ENCODE results near the gene MRPS22.

DNA sequence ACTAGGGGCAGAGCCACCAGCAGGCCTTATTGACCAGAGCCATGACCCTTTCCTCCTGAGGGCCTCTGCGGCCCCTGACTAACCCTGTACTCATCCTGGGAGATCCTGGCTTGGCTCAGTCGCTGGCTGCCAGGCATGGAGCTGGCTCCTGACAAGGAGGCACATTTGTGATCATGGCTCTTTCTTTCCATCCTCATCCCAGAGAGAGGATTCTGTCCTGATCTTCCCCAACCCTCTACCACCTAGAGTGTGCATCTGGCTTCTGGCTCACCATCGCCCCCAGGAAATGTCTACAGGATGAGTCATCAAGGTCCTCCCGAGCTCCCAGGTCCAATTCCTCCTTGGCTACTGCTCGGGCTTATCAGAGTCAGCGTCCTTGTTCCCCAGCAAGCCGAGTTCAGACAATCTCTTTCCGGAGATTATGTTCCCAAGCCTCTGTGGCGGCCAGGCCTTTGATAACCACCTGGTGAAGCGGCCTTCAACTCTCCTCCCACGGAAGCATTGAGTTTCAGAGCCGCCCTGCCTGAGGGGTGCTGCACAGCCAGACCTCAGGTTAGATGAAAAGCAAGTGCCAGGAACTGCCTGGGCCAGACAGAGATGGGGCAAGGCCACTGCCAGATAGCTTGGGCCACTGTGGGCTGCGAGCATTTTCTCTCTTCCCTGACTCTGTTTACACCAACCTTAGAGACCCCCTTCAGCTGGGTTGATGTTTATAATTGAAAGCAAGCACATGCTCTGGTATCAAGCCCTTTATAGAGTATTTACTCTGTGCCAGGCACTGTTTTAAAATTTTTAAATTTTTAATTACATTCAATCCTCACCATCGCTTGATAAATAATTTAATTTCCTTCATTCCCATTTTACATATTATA lies 44.3 kb upstream of the MRPS22 start:
- no peak for TF ChIP-seq KDM5B (IDR thresholded peaks at IDR 0.05; ENCODE audit: insufficient replicate concordance, low read depth, low read length)
- peak; percentile 94 for TF ChIP-seq MTA2 (IDR thresholded peaks at IDR 0.05; ENCODE audit: low read depth)
- TF ChIP-seq, protein P1, sequence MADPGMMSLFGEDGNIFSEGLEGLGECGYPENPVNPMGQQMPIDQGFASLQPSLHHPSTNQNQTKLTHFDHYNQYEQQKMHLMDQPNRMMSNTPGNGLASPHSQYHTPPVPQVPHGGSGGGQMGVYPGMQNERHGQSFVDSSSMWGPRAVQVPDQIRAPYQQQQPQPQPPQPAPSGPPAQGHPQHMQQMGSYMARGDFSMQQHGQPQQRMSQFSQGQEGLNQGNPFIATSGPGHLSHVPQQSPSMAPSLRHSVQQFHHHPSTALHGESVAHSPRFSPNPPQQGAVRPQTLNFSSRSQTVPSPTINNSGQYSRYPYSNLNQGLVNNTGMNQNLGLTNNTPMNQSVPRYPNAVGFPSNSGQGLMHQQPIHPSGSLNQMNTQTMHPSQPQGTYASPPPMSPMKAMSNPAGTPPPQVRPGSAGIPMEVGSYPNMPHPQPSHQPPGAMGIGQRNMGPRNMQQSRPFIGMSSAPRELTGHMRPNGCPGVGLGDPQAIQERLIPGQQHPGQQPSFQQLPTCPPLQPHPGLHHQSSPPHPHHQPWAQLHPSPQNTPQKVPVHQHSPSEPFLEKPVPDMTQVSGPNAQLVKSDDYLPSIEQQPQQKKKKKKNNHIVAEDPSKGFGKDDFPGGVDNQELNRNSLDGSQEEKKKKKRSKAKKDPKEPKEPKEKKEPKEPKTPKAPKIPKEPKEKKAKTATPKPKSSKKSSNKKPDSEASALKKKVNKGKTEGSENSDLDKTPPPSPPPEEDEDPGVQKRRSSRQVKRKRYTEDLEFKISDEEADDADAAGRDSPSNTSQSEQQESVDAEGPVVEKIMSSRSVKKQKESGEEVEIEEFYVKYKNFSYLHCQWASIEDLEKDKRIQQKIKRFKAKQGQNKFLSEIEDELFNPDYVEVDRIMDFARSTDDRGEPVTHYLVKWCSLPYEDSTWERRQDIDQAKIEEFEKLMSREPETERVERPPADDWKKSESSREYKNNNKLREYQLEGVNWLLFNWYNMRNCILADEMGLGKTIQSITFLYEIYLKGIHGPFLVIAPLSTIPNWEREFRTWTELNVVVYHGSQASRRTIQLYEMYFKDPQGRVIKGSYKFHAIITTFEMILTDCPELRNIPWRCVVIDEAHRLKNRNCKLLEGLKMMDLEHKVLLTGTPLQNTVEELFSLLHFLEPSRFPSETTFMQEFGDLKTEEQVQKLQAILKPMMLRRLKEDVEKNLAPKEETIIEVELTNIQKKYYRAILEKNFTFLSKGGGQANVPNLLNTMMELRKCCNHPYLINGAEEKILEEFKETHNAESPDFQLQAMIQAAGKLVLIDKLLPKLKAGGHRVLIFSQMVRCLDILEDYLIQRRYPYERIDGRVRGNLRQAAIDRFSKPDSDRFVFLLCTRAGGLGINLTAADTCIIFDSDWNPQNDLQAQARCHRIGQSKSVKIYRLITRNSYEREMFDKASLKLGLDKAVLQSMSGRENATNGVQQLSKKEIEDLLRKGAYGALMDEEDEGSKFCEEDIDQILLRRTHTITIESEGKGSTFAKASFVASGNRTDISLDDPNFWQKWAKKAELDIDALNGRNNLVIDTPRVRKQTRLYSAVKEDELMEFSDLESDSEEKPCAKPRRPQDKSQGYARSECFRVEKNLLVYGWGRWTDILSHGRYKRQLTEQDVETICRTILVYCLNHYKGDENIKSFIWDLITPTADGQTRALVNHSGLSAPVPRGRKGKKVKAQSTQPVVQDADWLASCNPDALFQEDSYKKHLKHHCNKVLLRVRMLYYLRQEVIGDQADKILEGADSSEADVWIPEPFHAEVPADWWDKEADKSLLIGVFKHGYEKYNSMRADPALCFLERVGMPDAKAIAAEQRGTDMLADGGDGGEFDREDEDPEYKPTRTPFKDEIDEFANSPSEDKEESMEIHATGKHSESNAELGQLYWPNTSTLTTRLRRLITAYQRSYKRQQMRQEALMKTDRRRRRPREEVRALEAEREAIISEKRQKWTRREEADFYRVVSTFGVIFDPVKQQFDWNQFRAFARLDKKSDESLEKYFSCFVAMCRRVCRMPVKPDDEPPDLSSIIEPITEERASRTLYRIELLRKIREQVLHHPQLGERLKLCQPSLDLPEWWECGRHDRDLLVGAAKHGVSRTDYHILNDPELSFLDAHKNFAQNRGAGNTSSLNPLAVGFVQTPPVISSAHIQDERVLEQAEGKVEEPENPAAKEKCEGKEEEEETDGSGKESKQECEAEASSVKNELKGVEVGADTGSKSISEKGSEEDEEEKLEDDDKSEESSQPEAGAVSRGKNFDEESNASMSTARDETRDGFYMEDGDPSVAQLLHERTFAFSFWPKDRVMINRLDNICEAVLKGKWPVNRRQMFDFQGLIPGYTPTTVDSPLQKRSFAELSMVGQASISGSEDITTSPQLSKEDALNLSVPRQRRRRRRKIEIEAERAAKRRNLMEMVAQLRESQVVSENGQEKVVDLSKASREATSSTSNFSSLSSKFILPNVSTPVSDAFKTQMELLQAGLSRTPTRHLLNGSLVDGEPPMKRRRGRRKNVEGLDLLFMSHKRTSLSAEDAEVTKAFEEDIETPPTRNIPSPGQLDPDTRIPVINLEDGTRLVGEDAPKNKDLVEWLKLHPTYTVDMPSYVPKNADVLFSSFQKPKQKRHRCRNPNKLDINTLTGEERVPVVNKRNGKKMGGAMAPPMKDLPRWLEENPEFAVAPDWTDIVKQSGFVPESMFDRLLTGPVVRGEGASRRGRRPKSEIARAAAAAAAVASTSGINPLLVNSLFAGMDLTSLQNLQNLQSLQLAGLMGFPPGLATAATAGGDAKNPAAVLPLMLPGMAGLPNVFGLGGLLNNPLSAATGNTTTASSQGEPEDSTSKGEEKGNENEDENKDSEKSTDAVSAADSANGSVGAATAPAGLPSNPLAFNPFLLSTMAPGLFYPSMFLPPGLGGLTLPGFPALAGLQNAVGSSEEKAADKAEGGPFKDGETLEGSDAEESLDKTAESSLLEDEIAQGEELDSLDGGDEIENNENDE (IDR thresholded peaks at IDR 0.05; ENCODE audit: low read depth, low read length) = no peak
- TF ChIP-seq, protein P2, sequence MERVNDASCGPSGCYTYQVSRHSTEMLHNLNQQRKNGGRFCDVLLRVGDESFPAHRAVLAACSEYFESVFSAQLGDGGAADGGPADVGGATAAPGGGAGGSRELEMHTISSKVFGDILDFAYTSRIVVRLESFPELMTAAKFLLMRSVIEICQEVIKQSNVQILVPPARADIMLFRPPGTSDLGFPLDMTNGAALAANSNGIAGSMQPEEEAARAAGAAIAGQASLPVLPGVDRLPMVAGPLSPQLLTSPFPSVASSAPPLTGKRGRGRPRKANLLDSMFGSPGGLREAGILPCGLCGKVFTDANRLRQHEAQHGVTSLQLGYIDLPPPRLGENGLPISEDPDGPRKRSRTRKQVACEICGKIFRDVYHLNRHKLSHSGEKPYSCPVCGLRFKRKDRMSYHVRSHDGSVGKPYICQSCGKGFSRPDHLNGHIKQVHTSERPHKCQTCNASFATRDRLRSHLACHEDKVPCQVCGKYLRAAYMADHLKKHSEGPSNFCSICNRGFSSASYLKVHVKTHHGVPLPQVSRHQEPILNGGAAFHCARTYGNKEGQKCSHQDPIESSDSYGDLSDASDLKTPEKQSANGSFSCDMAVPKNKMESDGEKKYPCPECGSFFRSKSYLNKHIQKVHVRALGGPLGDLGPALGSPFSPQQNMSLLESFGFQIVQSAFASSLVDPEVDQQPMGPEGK (CRISPR knock-in tag; IDR thresholded peaks at IDR 0.05; ENCODE audit: borderline replicate concordance) = no peak
- peak; percentile 11 for TF ChIP-seq RBBP5 (IDR thresholded peaks at IDR 0.05; ENCODE audit: borderline replicate concordance, insufficient read depth, low read length, poor library complexity, severe bottlenecking)
- peak; percentile 97 for TF ChIP-seq PML (IDR thresholded peaks at IDR 0.05; ENCODE audit: low read length)
- TF ChIP-seq SAP30 (IDR thresholded peaks at IDR 0.05; ENCODE audit: borderline replicate concordance, insufficient read depth, low read depth, low read length, poor library complexity, severe bottlenecking) = no peak
- TF ChIP-seq, protein P3, sequence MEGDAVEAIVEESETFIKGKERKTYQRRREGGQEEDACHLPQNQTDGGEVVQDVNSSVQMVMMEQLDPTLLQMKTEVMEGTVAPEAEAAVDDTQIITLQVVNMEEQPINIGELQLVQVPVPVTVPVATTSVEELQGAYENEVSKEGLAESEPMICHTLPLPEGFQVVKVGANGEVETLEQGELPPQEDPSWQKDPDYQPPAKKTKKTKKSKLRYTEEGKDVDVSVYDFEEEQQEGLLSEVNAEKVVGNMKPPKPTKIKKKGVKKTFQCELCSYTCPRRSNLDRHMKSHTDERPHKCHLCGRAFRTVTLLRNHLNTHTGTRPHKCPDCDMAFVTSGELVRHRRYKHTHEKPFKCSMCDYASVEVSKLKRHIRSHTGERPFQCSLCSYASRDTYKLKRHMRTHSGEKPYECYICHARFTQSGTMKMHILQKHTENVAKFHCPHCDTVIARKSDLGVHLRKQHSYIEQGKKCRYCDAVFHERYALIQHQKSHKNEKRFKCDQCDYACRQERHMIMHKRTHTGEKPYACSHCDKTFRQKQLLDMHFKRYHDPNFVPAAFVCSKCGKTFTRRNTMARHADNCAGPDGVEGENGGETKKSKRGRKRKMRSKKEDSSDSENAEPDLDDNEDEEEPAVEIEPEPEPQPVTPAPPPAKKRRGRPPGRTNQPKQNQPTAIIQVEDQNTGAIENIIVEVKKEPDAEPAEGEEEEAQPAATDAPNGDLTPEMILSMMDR (IDR thresholded peaks at IDR 0.05 in 2 of 3, conservative IDR thresholded peaks at IDR 0.05 in 1 of 3; ENCODE audit: insufficient read depth in 2 of 3, low read depth in 1 of 3, low read length in 3 of 3) = peak in 2 of 3 experiments; percentile 16 to 27; a peak in 2 of 6 replicates
- no peak for TF ChIP-seq HNRNPH1 (optimal IDR thresholded peaks at IDR 0.05; ENCODE audit: low read depth, low read length)
